Neuronal stem cell (in vitro differentiated cells): ENCODE measurements around the gene CD81.

Experiments
- DNase-seq: peaks from one replicate; pipeline ENCODE4 v3.0.0-alpha.2; 2013; ENCODE audit warnings: low spot score
- H2AFZ ChIP-seq: one replicate; pipeline ENCODE4 v1.6.1; 2013; ENCODE audit warnings: mild to moderate bottlenecking, low read length, inconsistent platforms
- H2AK5ac ChIP-seq: 2 replicates; pipeline ENCODE4 v1.6.1; 2013; ENCODE audit warnings: low read depth, mild to moderate bottlenecking, inconsistent platforms, low read length, moderate library complexity, mixed read lengths
- H2BK120ac ChIP-seq: 2 replicates; pipeline ENCODE4 v1.6.1; 2013; ENCODE audit warnings: low read depth, mild to moderate bottlenecking, inconsistent platforms, low read length, moderate library complexity, mixed read lengths
- H2BK12ac ChIP-seq: one replicate; pipeline ENCODE4 v1.6.1; 2013; ENCODE audit warnings: low read length, inconsistent platforms
- H2BK15ac ChIP-seq: 2 replicates; pipeline ENCODE4 v1.6.1; 2013; ENCODE audit warnings: mild to moderate bottlenecking, low read length, inconsistent platforms, mixed read lengths
- H2BK5ac ChIP-seq: one replicate; pipeline ENCODE4 v1.6.1; 2013; ENCODE audit warnings: inconsistent platforms, mild to moderate bottlenecking, low read length, moderate library complexity
- H3K14ac ChIP-seq: one replicate; pipeline ENCODE4 v1.6.1; 2013; ENCODE audit warnings: low read length, inconsistent platforms
- H3K18ac ChIP-seq: 2 replicates; pipeline ENCODE4 v1.6.1; 2013; ENCODE audit warnings: low read length, inconsistent platforms
- H3K23ac ChIP-seq: 2 replicates; pipeline ENCODE4 v1.6.1; 2013; ENCODE audit warnings: low read depth, mild to moderate bottlenecking, mixed read lengths, low read length, inconsistent platforms; ENCODE audit not compliant: poor library complexity
- H3K27ac ChIP-seq: replicated peaks from 3 replicates; pipeline ENCODE4 v1.5.1; 2013; ENCODE audit warnings: low read length, inconsistent platforms
- H3K27me3 ChIP-seq, 3 experiments: 2 replicates each; pipeline ENCODE4 v1.6.1; 2013; ENCODE audit warnings: low read length in 3 of 3, mild to moderate bottlenecking in 2 of 3, inconsistent platforms in 1 of 3, low read depth in 1 of 3, mixed read lengths in 1 of 3, moderate library complexity in 1 of 3; ENCODE audit not compliant: control insufficient read depth in 3 of 3, insufficient read depth in 3 of 3
- H3K36me3 ChIP-seq, 2 donors: replicated peaks in 1 of 2; 2 replicates each; pipeline ENCODE4 v1.6.1; 2013; ENCODE audit warnings: low read length in 2 of 2; ENCODE audit not compliant: control insufficient read depth in 2 of 2, insufficient read depth in 2 of 2
- H3K4ac ChIP-seq: 2 replicates; pipeline ENCODE4 v1.6.1; 2013; ENCODE audit warnings: inconsistent platforms, mild to moderate bottlenecking, low read length, moderate library complexity
- H3K4me1 ChIP-seq, 2 donors: 1 replicate in 1 of 2; 2 replicates in 1 of 2; pipeline ENCODE4 v1.6.1; 2013; ENCODE audit warnings: low read length in 2 of 2, low read depth in 1 of 2; ENCODE audit not compliant: control insufficient read depth in 2 of 2, insufficient read depth in 1 of 2
- H3K4me2 ChIP-seq: one replicate; pipeline ENCODE4 v1.6.1; 2013; ENCODE audit warnings: mild to moderate bottlenecking, low read length, inconsistent platforms; ENCODE audit not compliant: insufficient read depth, poor library complexity, severe bottlenecking
- H3K4me3 ChIP-seq, 2 donors: 2 replicates each; pipeline ENCODE4 v1.5.1; 2013; ENCODE audit warnings: low read length in 2 of 2, mild to moderate bottlenecking in 2 of 2, inconsistent platforms in 1 of 2, moderate library complexity in 1 of 2
- H3K79me1 ChIP-seq: one replicate; pipeline ENCODE4 v1.6.1; 2013; ENCODE audit warnings: low read depth, mild to moderate bottlenecking, inconsistent platforms, low read length, moderate library complexity
- H3K9ac ChIP-seq: one replicate; pipeline ENCODE4 v1.6.1; 2013; ENCODE audit warnings: mild to moderate bottlenecking, low read depth, low read length, inconsistent platforms; ENCODE audit not compliant: poor library complexity
- H3K9me3 ChIP-seq, 2 donors: replicated peaks in 1 of 2; 2 replicates each; pipeline versions ENCODE3 to v1.6.1; 2013; ENCODE audit warnings: low read length in 2 of 2, mild to moderate bottlenecking in 2 of 2, inconsistent platforms in 1 of 2, low read depth in 1 of 2, mixed read lengths in 1 of 2, moderate library complexity in 1 of 2; ENCODE audit not compliant: control insufficient read depth in 2 of 2, insufficient read depth in 1 of 2
- H4K8ac ChIP-seq: one replicate; pipeline ENCODE4 v1.6.1; 2013; ENCODE audit warnings: low read depth, mild to moderate bottlenecking, inconsistent platforms, low read length, moderate library complexity
- H4K91ac ChIP-seq: one replicate; pipeline ENCODE4 v1.6.1; 2013; ENCODE audit warnings: low read length, low read depth, mild to moderate bottlenecking, inconsistent platforms; ENCODE audit not compliant: poor library complexity
- WGBS, 2 donors: extraction: QIAGEN DNeasy Blood & Tissue Kit; methylation state at CpG; one replicate each; pipeline ENCODE4 v1.1.7; 2013; ENCODE audit warnings: missing lambda C conversion rate in 2 of 2, mixed read lengths in 1 of 2; ENCODE audit not compliant: insufficient read length in 2 of 2, insufficient replicate concordance in 1 of 2; ENCODE audit errors: extremely low coverage in 2 of 2; 5-methylcytosine and 5-hydroxymethylcytosine counted together

CD81 gene

DNA sequence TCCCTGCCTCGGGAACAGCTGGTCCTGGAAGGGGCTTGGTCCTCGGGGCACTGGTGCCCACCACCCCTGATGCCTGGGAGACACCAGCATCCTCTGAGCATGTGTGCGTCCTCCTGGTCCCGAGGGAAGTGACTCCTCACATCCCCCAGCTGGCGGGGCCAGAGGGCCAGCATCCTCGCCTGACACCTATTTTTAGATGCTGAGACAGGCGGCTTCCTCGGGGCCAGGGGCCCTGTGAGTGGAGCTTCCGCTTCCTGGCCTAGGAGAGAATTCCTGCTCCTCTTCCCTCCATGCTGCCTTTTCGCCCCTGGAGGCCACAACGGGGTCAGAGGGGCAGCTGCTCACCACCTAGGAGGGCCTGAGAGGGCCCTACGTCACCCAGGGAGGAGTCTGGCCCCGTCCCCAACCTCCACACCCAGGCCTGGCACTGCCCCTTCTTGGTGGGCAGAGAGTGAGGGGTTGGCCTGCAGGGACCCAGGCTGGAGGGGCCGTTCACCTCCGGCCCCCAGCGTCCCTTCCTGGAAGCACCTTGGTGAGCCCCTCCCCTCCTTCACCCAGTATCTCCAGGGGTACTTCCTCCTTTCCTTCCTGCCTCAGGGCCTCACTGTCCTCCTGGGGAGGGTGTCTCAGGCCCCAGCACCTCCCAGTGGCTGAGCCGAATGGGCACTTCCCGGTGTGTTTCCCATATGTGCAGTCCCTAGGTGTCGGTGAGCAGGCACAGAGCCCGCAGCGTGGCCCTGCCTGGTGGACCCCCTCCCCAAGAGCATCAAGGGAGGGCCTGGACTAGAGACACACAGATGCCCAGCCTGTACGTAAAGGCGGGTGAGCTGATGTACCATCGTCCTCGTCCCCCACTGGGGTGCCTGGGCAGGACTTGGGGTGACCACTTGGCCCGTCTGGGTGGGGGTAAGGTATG lies 6.1 kb downstream of the CD81 start:
- no peak for DNase-seq

DNA sequence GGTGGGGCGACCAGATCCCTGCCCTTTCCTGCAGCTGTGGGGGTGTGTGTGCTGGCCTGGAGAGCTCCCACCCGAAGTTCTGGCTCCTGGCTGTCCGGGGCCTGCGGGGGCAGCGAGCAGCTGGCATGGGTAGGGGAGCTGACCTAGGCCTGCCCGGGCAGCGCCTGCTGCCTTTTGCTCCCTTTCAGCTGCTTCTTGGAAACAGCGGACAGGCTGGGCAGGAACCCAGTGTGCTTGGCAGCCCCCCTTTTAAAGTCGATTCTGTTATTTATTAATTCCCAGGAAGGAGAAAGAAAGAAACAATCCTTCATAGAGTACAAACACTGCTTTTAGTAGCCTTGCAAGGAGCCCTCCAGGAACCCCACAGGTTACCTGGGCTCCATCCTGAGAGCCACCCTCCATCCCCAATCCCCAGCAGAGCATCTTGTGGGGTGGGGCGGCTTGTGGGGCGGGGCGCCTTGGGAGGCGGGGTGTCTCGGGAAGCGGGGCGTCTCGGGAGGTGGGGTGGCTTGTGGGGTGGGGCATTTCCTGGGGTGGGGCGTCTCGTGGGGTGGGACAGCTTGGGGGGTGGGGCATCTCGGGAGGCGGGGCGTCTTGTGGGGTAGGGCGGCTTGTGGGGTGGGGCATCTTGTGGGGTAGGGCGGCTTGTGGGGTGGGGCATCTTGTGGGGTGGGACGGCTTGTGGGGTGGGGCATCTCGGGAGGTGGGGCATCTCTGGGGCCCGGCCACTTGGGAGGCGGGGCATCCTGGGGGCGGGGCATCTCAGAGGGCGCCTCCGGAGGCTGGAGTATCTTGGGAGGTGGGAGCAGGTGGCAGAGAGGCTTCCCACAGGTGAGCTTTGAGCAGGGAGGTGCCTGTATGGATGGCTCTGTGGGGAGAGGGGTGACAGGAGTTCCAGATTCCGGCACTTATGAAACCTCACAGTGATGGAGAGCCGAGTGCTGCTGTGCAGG lies 7.0 kb downstream of the CD81 start:
- H3K27ac ChIP-seq: no peak overlapping the region
- H3K23ac ChIP-seq: no peak overlapping the region
- H3K4me1 ChIP-seq: peaks cover 27 to 30% of the 10 kb centered on the region in 2 donors
- H4K91ac ChIP-seq: no peak overlapping the region
- no peak overlapping the region for H3K4me3 ChIP-seq
- no peak overlapping the region for H3K18ac ChIP-seq
- no peak for DNase-seq
- peaks cover 54% of the 10 kb centered on the region for H3K79me1 ChIP-seq
- H2BK5ac ChIP-seq: peak overlapping the region; percentile 29
- peaks cover 9 to 45% of the 10 kb centered on the region in 2 donors for H3K36me3 ChIP-seq
- H3K4ac ChIP-seq: no peak overlapping the region
- no peak overlapping the region for H2BK15ac ChIP-seq
- H3K9ac ChIP-seq: peak overlapping the region; percentile 60
- H3K4me2 ChIP-seq: no peak overlapping the region
- H3K9me3 ChIP-seq: no peaks in the 10 kb centered on the region
- no peak overlapping the region for H4K8ac ChIP-seq
- no peaks in the 10 kb centered on the region for H3K27me3 ChIP-seq
- no peak overlapping the region for H3K14ac ChIP-seq
- H2AK5ac ChIP-seq: no peak overlapping the region
- no peak overlapping the region for H2BK12ac ChIP-seq
- no peak overlapping the region for H2BK120ac ChIP-seq
- H2AFZ ChIP-seq: no peak overlapping the region
- WGBS, 2 donors: no CpG with 5 or more reads among the region's 33 CpGs

More for the DNA sequence above, 6.1 kb downstream of the CD81 start:
- Histone ChIP-seq H4K8ac (peak overlapping the region; percentile 92), H4K91ac (no peak overlapping the region), H3K4ac (no peak overlapping the region), H2BK12ac (no peak overlapping the region), H2BK5ac (peak overlapping the region; percentile 29), H2AK5ac (no peak overlapping the region), H3K79me1 (peaks cover 57% of the 10 kb centered on the region), H3K18ac (no peak overlapping the region), H3K4me3 (no peak overlapping the region), H3K27ac (no peak overlapping the region), H3K23ac (peak overlapping the region; percentile 1), H2BK15ac (no peak overlapping the region), H3K14ac (no peak overlapping the region), H2BK120ac (no peak overlapping the region), H3K9ac (peak overlapping the region; percentile 60), H3K9me3 (no peaks in the 10 kb centered on the region), H3K4me2 (no peak overlapping the region), H3K27me3 (no peaks in the 10 kb centered on the region), H3K36me3 (peaks cover 7 to 43% of the 10 kb centered on the region in 2 donors), H3K4me1 (peaks cover 26 to 29% of the 10 kb centered on the region in 2 donors), H2AFZ (no peak overlapping the region)
- no CpG with 5 or more reads among the region's 26 CpGs for whole genome bisulfite sequencing, 2 donors

- peaks cover 29 to 34% of the 10 kb centered on the region in 2 donors for H3K4me1 ChIP-seq
- H2AFZ ChIP-seq: no peak overlapping the region
- H2BK5ac ChIP-seq: no peak overlapping the region
- no peak overlapping the region for H3K4me3 ChIP-seq
- no peak overlapping the region for H3K23ac ChIP-seq
- no peaks in the 10 kb centered on the region for H3K9me3 ChIP-seq
- H2BK120ac ChIP-seq: no peak overlapping the region
- peaks cover 54% of the 10 kb centered on the region for H3K79me1 ChIP-seq
- H3K14ac ChIP-seq: no peak overlapping the region
- no peak overlapping the region for H4K8ac ChIP-seq
- H2AK5ac ChIP-seq: no peak overlapping the region
- H3K27me3 ChIP-seq: no peaks in the 10 kb centered on the region
- DNase-seq: no peak
- peaks cover 2 to 45% of the 10 kb centered on the region in 2 donors for H3K36me3 ChIP-seq
- H3K4me2 ChIP-seq: no peak overlapping the region
- no peak overlapping the region for H3K18ac ChIP-seq
- no peak overlapping the region for H3K4ac ChIP-seq
- no peak overlapping the region for H4K91ac ChIP-seq
- WGBS, 2 donors: no CpG with 5 or more reads among the region's 48 CpGs
- no peak overlapping the region for H2BK15ac ChIP-seq
- no peak overlapping the region for H2BK12ac ChIP-seq
- no peak overlapping the region for H3K9ac ChIP-seq
- no peak overlapping the region for H3K27ac ChIP-seq
Measured at GRCh38 chr11:2385156-2386151, 8.3 kb downstream of the CD81 start.
